Measurements from ENCODE around the gene AUNIP.

Gene AUNIP

DNA sequence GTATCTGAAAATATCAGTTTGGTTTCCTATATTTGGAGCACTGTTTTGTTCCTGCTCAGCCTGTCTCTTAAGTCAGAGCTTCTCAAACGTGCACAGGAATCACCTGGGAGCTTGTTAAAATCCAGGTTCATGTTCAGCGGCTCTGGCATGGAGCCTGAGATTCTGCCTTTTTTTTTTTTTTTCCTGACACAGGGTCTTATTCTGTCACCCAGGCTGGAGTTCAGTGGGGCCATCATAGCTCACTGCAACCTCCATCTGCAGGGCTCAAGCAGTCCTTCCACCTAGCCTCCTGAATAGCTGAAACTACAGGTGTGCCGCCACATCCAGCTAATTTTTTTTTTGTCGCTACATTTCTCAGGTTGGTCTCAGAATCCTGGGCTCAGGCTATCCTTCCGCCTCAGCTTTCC is 71.5 kb downstream of the AUNIP start:
- DNase-seq = no peak

DNA sequence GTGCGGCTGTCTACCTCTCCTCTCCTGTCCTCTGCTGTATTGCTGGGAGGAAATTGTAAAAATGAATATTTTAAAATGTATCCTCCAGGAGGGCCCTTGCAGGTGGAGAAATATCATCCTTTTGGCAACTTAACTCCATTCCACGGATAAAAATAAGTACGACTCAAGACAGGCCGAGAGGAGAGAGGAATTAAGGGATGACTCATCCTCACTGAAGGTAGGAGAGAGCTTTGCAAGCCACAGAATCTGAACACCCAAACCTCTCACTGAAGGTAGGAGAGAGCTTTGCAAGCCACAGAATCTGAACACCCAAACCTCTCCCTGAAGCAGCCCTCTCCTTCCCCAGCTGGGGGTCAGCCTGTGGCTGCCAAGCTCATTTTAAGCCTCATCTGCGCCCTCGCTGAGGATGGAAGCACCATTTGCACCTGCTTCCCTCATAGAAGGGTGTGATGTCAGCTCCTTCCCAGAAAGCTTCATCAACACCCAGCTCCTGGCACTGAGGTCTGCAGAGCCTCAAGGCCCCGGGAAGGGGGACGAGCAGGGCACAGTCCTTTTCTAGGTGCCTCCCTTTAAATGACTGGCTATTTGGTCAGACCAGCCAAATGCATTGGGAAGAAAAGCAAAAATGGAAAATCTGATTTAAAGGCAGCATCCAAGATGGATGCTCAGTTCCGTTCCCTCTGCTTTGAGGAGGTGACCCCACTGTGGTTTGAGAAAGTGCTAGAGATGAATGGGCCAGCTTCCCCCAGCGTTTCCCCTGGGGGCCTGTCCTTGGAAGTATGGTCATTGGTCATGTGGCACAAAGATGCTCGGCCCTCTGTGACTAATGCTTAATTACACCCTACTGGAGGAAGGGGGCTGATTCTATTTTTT is 72.1 kb downstream of the AUNIP start:
- DNase-seq = no peak

DNA sequence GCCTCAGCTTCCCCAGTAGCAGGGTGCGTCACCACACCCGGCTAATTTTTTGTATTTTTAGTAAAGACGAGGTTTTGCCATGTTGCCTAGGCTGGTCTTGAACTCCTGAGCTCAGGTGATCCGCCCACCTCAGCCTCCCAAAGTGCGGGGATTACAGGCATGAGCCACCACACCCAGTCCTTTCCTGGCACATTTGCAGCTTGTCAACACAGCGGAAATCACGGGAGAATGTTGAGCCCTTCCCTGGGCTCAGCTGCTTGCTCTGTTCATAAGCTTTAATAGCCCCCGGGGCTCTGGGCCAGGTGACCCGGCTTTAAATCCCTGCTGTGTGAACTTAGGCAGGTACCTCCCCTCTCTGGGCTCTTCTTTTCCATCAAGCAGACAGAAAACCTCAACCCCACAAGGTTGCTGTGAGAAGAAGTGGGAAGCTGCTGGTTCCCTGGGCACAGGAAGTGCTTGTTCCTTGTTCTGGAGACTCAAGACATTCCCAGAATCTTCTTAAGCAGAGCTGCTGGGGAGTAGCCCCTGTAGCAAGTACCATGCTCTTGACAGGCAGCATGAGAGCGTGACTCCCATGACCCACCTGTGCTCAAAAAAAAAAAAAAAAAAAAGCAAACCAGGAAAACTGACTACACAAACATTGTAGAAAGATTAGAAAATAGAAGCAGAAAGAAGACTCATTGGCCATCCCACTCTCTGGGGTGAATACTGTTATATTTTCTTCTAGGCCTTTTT is 73.8 kb downstream of the AUNIP start:
- no peak for DNase-seq

DNA sequence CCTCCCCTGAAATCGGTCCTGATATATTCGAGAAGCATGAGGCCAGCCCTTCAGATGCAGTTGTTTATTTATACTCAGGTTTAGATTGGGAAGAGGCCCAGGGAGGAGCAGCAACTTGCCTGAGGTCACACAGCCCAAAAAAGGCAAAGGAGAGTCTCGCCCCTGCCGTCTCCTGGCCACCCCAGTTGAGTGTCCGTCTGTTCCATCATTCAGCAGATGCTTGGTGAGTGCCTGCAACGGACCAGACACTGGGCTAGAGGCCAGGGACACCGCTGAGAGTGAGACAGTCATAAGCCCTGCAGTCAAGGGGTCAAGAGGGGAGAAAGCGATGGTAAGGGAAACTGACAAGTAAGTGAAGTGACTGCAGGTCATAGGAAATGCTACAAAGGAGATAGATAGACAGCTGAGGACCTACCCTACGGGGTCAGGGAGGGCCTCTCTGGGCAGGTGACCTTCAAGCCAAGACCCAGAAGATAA is 74.6 kb downstream of the AUNIP start:
- DNase-seq = no peak
